HG03139 (cell line): Measurements from ENCODE around the gene GABRD.

Experiments used
- ATAC-seq: cut with Tn5 transposase; IDR thresholded peaks from one replicate; pipeline ENCODE4 v1.9.1; 2021; ENCODE audit not compliant: unreplicated experiment

GABRD gene

DNA sequence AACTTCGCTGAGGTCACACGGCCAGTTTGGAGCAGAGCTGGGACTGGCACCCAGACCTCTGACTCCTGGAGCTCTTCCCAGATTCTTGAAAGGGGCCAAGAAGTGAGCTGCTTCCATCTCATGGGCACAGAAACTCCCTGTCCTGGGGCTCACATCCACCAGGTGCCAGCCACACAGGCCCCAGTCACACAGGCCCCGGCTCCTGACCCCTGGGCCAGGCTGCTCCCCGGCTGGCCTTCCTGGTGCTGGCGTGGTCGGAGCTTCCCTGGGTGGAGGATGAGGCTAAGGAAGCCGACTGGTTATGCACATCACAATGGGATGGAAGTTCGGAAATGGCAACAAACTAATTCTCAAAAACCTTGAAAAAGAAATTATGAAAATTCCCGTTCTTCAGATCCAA lies 3.0 kb upstream of the GABRD start:
- no peak for ATAC-seq

DNA sequence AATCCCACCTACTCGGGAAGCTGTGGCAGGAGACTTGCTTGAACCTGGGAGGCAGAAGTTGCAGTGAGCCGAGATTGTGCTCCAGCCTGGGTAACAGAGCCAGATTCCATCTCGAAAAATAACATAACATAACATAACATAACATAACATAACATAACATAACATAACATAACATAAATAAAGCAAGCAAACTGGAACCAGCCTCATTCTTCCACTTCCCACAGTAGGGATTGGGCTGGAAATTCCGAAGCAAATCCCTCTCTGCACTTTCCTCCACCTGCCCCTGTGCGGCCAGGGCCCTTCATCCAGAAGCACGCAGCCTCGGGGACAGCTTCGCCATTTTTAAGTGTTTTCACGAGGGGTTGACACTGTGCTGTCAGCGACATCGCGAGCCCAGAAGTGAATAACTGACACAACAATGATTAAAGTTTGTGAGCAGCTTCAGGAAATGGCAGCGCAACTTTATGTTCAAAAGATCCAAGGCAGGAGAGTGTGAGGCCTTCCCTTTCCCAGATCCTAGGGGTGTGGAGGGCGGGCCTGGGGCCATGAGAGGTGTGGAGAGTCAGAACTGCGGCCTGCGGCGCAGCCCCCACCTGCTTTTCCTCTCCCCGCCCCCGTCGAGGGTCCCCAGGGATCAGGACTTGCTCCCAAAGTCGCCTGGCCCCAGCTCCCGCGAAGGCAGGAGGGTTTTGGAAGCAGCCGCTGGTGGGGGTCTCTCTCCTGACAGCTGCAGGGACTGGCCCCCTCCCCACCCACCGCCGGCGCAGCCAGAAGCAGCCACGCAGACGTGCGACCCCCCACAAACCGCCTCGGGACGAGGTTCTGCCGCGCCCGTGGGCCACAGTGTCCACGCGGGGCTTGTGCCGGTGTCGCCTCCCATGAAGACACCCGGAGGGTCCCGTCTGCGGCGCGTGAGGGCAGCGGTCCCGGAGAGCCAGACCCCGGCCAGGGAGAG lies 651 bp upstream of the GABRD start:
- no peak for ATAC-seq

DNA sequence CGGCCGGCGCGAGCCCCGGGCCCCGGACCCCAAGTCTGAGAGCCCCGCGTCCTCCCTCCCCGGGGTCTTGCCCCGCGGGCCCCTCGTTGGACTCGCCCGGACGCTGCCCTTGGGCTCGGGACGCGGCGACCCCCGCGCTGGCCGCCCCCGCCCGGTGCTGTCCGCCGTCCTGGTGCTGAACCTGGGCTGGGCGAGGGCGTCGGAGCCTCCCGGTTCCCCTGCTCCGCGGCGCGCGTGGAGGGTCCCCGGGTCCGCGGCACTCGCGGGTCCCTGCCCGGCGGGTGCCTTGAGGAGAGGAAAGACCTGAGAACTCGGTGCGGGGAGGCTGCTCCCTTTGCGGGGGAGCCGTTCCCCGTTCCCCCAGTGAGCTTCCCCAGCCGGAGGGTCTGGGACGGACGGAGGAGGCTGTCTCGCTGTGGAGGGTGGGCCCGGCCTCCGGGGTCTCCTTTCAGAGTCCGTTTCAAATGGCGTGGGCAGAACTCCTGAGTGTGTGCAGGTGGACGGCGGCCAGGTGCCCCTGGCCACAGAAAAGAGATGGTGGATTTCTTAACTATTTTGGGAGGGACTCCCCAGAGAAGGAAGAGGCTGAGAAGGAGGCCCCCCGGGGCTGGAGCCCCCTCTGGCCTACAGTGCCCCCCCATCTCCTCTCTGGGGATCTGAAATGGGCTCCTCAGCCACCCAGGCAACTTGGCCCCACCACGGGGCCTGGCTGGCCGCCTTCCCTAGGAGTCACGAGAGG lies 595 bp downstream of the GABRD start:
- no peak for ATAC-seq

DNA sequence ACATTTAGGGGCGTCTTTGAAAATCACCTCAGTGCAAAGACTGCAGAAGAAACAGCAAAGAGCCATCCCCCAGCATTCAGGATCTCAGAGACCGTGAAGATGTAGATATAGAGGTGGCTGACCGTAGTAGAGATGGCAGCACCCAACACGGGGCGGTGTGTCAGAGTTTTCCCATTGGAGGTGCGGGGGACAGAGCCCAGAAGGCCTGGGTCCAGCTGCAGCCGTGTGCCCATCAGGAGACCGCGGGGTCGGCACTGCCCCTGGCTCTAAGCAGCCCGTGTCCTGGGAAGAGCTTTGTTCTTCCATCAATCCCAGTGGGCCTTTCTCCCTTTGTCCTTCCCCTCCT lies 1.1 kb downstream of the GABRD start:
- ATAC-seq, result no peak

DNA sequence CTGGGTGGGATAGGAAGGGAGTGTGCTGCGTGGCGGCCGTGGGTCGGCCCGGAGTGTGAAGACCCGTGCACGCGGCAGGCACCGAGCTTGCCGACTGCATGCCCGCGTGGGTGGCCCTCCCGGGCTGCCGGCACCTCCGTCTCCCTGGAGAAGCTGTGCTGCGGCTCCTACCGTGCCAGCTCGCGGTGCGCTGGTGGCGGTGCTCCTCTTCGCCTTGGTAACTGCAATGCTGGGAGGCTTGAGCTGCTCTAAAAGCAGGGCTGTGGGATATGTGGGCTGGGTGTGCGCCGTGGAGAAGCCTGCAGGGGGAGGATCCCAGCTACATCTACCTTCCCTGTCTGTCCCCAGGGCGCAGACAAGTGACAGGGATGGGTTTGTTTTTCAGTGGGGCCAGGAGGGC lies 2.4 kb downstream of the GABRD start:
- ATAC-seq, result no peak

DNA sequence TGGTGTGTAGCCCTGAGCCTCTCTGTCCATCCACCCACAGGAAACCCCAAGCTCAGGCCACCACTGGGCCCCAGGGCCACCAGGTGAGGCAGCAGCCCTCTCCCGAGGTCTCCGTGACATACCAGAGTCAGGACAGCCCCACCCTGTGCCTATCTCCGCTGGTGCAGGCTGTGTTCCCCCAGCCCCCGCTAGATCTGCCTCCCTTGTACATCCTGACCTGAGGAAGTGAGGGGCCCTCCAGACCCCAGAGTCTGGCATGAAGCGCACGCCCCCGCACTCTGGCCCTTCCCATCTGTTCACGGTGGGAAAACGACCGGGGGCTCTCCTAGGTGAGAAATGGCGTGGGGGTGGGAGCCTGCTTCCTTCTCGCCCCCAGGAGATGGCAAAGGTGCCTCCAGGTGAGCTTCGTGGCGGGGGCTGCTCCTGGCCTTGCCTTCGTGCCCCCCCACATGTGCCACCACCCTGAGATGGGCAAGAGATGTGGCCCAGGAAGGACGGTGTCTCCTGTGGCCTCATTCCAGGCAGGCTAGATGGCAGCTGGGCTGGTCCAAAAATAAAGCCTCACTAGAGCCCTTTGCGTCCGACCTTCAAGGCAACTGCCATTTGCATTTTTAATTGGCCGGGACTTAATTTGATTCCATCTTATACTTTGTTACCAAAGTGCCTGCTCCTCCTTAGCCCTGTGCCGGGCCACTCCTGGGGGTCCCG lies 3.1 kb downstream of the GABRD start:
- no peak for ATAC-seq

DNA sequence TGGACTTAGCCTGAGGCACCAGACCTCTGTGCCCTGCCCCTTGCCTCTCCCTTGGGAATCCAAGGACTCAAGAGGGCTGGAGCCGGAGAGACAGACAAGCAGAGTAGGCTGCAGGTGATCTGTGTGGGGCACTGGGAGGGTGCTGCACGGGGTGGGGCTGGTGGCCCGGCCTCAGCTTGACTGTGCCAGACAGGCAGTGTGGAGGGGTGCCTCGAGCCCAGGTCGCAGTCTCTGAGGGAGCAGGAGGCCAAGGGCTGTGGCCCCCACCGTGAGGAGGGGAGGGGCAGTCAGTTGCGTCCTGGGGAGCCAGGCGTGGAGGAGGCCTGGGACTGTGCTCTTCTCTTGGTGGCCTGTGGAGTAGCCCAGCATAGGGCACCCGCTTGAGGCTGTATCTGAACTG lies 4.0 kb downstream of the GABRD start:
- ATAC-seq, result no peak

DNA sequence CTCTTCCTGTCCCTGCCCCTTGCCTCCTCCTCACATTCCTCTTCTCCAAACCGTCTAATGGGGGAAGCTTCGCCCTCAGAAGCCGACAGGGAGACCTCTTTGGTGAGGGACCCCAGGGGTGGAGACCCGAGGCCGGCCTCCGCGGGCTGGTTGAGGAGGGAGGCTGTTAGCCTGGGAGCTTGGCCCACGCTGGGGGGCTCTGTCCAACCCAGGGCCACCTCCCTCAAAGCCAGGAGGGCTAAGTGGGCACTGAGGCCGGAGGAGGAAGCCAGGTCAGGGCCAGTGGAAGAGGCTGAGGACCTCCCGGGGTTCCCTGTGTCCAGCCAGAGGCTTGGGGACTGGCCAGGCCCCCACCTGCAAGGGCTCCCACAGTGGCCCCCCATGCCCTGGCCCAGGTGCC lies 5.3 kb downstream of the GABRD start:
- ATAC-seq, result no peak

DNA sequence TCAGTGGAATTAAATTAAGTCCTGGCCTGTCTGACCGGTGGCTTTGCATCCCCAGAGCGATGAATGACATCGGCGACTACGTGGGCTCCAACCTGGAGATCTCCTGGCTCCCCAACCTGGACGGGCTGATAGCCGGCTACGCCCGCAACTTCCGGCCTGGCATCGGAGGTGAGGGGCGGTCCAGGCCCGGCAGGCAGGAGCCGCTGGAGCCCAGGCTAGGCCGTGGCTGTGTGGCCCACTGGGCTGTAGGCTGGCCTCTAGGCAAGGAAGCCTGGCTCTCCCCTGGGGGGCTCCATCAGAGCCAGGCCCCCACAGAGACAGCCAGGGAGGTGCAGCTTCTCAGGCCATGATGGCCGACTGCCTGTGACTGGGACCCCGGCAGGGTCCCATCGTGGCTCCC lies 5.7 kb downstream of the GABRD start:
- no peak for ATAC-seq

DNA sequence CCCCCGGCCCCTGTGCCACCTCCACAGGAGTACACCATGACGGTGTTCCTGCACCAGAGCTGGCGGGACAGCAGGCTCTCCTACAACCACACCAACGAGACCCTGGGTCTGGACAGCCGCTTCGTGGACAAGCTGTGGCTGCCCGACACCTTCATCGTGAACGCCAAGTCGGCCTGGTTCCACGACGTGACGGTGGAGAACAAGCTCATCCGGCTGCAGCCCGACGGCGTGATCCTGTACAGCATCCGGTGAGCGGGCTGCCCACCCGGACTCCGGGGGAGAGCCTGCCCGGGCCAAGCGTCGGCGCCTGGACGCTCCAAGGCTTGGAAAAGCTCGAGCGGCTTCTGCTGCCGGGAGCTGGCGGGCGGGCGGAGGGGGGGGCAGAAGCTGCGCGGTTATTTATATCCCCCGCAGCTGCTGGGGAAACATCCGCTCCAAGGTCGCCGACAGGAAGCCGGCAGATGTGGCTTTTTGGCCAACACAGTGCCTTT lies 6.4 kb downstream of the GABRD start:
- no peak for ATAC-seq

DNA sequence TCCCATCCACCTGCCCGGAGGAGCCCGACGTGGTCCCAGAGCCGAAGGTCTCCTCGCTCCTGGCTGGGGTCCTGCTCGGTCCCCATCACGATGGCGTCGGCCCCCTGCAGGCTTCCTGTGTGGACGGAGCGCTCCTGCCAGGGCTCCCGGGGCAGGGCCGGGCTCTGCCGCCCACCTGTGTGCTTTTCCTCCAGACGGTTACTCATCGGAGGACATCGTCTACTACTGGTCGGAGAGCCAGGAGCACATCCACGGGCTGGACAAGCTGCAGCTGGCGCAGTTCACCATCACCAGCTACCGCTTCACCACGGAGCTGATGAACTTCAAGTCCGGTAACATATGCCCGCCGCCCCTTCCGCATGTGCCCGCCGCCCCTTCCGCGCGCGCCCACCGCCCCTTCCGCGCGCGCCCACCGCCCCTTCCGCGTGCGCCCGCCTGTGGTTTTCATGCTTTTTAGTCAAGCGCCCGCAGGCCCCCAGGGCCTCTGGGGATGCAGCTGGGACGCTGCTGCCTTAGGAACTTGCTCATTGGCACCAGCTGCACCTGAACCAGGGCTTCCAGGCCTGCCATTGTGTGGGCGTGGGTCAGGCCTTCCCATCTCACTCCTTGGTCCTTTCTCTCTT lies 8.9 kb downstream of the GABRD start:
- ATAC-seq, result no peak

DNA sequence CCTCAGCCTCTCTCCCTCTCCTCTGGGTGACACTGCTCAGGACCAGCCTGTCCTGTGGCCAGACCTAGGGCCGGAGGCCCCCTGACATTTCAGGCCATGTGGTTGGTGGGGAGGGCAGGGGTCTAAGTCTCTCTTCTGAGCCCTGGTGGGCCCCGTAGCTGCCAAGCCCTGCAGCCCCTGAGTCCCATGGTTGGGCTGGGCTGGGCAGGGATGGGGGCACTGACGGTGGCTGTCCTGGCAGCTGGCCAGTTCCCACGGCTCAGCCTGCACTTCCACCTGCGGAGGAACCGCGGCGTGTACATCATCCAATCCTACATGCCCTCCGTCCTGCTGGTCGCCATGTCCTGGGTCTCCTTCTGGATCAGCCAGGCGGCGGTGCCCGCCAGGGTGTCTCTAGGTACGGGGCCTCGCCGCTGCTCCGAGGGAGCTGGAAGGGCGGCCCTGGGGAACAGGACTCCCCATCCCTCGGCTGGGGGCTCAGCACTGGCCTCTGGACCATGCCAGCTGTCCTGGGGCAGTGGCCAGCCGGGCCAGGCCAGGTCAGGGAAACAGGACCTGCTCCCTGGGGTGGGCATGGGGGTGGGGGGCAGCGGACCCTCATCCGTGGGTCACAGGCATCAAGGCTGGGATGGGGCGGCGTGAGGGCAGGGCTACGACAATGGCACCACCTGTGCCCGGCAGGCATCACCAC lies 9.9 kb downstream of the GABRD start:
- no peak for ATAC-seq

DNA sequence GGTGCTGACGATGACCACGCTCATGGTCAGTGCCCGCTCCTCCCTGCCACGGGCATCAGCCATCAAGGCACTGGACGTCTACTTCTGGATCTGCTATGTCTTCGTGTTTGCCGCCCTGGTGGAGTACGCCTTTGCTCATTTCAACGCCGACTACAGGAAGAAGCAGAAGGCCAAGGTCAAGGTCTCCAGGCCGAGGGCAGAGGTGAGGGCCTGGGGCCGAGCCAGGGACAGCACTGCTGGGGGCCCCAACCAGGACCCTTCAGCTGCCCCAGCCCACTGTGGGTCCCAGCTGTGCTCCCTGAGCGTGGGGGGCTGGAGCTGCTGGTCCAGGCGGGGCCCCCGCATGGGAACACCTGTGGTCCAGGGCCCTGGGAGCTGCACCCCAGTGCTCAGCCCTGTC lies 10.4 kb downstream of the GABRD start:
- ATAC-seq, result no peak

DNA sequence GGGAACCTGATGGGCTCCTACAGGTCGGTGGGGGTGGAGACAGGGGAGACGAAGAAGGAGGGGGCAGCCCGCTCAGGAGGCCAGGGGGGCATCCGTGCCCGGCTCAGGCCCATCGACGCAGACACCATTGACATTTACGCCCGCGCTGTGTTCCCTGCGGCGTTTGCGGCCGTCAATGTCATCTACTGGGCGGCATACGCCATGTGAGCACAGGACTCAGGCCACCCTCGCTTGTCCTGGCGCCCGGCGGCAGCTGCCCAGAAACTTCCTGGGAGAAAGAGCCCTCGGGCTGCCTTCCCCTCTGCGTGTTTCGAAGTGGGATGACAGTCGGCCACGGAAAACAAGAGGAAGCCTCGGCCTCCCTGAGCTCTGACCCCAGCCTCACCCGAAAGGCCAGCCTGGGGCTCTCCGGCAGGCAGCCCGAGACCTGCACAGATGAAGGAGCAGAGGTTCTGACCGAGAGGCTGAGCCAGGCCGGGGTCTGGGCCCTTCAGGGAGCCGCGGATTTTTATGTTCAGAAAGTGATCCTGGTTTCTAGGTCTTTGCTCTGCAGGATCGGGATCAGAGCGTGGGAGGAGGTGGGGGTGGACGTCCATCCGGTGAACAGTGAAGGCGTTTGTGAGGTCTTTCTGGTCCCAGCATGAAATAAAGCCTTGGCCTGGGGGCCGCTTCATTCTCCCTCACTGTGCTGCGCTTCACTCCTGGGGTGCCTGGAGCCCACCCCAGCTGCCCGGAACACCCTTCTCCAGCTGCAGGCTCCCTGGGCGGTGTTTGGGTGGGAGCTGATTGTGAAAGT lies 11.1 kb downstream of the GABRD start:
- ATAC-seq, result no peak

DNA sequence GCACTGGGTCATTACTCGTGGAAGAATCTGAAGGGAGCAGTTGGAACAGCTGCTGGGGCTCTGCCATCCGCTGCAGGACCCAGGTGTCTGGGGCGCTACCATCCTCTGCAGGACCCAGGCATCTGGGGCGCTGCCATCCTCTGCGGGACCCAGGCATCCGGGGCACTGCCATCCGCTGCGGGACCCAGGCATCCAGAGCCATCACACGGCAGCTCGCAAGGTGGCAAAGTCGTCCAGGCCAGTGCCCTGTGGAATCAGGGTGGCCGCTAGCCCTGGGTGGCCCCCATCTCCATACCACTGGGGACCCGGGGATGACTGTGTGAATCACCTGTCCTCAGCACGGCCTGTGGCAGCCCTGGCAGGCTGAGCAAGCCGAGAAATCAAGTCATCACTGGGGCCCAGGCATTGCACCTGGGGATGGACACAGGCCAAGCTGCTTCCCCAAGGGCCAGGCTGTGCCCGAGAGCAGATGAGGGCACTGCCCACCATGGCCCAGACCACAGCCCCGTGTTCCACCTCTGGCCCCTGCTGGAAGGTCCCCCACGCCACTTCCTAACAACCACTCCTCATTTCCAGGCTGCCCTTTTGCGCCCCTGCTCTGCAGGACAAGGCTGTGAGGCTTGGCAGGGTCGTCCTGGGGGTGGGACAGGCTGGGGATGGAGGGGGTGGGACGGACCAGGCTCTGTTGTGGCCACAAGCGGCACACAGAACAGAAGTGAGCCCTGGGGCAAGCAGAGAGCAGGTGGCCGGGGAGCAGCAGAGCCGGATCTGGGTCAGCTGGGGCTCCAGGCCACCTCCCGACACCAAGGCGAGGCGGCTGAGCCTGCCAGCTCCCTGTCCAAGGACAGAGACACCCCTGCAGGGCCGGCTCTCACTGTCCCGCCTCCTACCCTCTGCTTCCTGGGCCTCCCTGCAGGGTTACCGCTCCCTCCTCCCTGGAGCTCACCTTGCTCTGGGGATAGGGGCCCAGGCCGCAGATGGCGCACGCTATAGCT lies 12.7 kb downstream of the GABRD start:
- no peak for ATAC-seq

DNA sequence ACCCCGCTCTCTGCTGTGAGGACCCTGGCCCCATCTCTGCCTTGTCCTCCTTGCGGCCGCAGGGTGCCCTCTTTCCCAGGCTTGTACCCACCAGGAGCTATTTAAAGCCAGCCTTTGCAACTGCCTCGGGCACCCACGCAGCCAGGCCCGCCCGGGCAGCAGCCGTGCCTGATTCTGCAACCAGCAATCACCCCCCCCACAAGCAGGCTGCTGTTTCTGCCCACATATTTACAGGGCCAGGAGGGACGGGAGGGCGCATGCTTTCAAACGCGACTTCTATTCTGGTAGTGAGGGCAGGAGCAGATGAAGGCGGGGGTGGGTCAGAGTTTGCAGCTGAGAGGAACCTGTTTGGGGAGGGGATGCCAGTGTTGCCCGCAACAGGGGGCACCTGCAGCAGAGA lies 13.6 kb downstream of the GABRD start:
- no peak for ATAC-seq

DNA sequence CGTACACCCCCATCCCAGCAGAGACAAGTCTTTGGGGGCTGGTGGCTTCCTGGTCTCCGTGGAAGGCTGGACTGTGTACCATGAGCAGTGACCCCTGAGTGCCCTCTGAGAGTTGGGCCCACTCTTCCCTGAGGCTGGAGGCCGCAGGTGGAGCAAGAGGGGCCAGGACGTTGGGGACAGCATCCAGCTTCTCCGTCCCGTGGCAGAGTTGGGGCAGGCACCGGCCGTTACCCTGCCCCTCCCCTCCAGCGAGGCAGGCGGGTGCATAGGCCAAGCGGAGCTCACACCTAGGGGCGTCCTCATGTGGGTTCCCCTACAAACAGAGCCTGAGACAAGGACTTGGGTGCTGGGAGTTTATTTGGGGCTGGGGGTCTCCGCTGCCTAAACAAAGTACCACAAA lies 14.0 kb downstream of the GABRD start:
- ATAC-seq, result no peak

DNA sequence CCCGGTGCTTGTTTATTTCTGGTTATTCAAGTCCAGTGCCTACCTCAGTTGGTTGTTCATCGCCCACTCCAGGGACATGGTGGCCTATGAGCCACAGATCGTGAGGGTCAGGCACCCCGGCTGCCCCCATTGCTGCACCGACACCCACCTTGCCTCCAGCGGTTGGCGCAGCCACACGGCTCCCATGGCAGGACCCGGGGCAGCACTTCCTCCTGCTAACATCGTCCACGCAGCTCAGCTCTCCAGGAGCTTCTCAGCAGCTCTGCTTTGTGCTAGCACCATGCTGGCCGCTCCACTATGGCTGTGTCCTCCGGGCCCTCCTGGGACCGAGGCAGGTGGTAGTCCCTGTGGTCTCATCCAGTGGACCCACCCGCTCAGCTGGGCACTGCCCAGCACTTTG lies 17.1 kb downstream of the GABRD start:
- ATAC-seq, result no peak
